Muscle layer of colon (tissue), 2 donors: ENCODE measurements around the gene POGLUT3.

Experiments used
- H3K27ac ChIP-seq: one replicate; pipeline ENCODE4 v1.7.0; 2013; ENCODE audit warnings: low read depth, mild to moderate bottlenecking, low read length, moderate library complexity
- H3K27me3 ChIP-seq, 2 donors: one replicate each; pipeline ENCODE4 v1.7.0; 2013; ENCODE audit warnings: low read length in 2 of 2, mild to moderate bottlenecking in 2 of 2; ENCODE audit not compliant: insufficient read depth in 2 of 2, control insufficient read depth in 1 of 2
- H3K36me3 ChIP-seq: one replicate; pipeline ENCODE4 v1.7.0; 2013; ENCODE audit warnings: mild to moderate bottlenecking, low read length; ENCODE audit not compliant: insufficient read depth
- H3K4me1 ChIP-seq: one replicate; pipeline ENCODE4 v1.7.0; 2013; ENCODE audit warnings: mild to moderate bottlenecking, low read length; ENCODE audit not compliant: insufficient read depth
- H3K4me3 ChIP-seq, 2 donors: one replicate each; pipeline ENCODE4 v1.7.0; 2013; ENCODE audit warnings: low read length in 2 of 2, low read depth in 1 of 2, mild to moderate bottlenecking in 1 of 2, moderate library complexity in 1 of 2
- H3K9ac ChIP-seq: one replicate; pipeline ENCODE4 v1.7.0; 2013; ENCODE audit warnings: low read length
- H3K9me3 ChIP-seq: one replicate; pipeline ENCODE4 v1.7.0; 2013; ENCODE audit warnings: mild to moderate bottlenecking, low read length
- donor health status: abdominal sarcoma.
- donor health status: Adenocarcinoma of cecum.

POGLUT3 gene

GRCh38 chr11:108498046-108498815 lies at the start of gene POGLUT3:
Gene POGLUT3 (minus strand): TSS chr11:108498384. CDS start chr11:108498366, 18 bp downstream.
- Histone ChIP-seq H3K36me3 (no peaks in the 10 kb centered on the region), H3K27me3 (no peaks in the 10 kb centered on the region), H3K4me1 (peaks cover 8% of the 10 kb centered on the region), H3K9me3 (no peaks in the 10 kb centered on the region), H3K27ac (peak within 1 kb of the TSS; percentile 49), H3K9ac (peak within 1 kb of the TSS; percentile 84), H3K4me3 (peak within 1 kb of the TSS; percentile 53 to 64)

- H3K9me3 ChIP-seq, result no peaks in the 10 kb centered on the region
- H3K36me3 ChIP-seq, result no peaks in the 10 kb centered on the region
- no peak overlapping the region for H3K4me3 ChIP-seq
- H3K27ac ChIP-seq, result no peak overlapping the region
- H3K9ac ChIP-seq, result no peak overlapping the region
- H3K27me3 ChIP-seq, result no peaks in the 10 kb centered on the region
- H3K4me1 ChIP-seq, result no peaks in the 10 kb centered on the region
These were observed 47.8 kb upstream of the POGLUT3 start for GRCh38 chr11:108545909-108546501.

- Histone ChIP-seq H3K9ac (no peak overlapping the region), H3K4me1 (no peaks in the 10 kb centered on the region), H3K36me3 (no peaks in the 10 kb centered on the region), H3K9me3 (no peaks in the 10 kb centered on the region), H3K27ac (no peak overlapping the region), H3K27me3 (no peaks in the 10 kb centered on the region), H3K4me3 (no peak overlapping the region)
These were observed 45.3 kb upstream of the POGLUT3 start for GRCh38 chr11:108543316-108543964.

GRCh38 chr11:108541531-108541930 lies 43.3 kb upstream of the POGLUT3 start:
- Histone ChIP-seq H3K27me3 (no peaks in the 10 kb centered on the region), H3K9ac (no peak overlapping the region), H3K9me3 (no peaks in the 10 kb centered on the region), H3K4me3 (no peak overlapping the region), H3K36me3 (no peaks in the 10 kb centered on the region), H3K4me1 (no peaks in the 10 kb centered on the region), H3K27ac (no peak overlapping the region)

- H3K36me3 ChIP-seq, result no peaks in the 10 kb centered on the region
- H3K27ac ChIP-seq, result no peak overlapping the region
- H3K4me3 ChIP-seq, result no peak overlapping the region
- H3K27me3 ChIP-seq, result no peaks in the 10 kb centered on the region
- H3K4me1 ChIP-seq, result no peaks in the 10 kb centered on the region
- H3K9me3 ChIP-seq, result no peaks in the 10 kb centered on the region
- H3K9ac ChIP-seq, result no peak overlapping the region
These were observed 40.3 kb upstream of the POGLUT3 start for GRCh38 chr11:108538502-108538901.

GRCh38 chr11:108538022-108538424 lies 39.8 kb upstream of the POGLUT3 start:
- no peak overlapping the region for H3K9ac ChIP-seq
- no peaks in the 10 kb centered on the region for H3K27me3 ChIP-seq
- H3K27ac ChIP-seq, result no peak overlapping the region
- no peaks in the 10 kb centered on the region for H3K36me3 ChIP-seq
- no peak overlapping the region for H3K4me3 ChIP-seq
- no peaks in the 10 kb centered on the region for H3K4me1 ChIP-seq
- H3K9me3 ChIP-seq, result no peaks in the 10 kb centered on the region

- Histone ChIP-seq H3K36me3 (no peaks in the 10 kb centered on the region), H3K9me3 (no peaks in the 10 kb centered on the region), H3K27me3 (no peaks in the 10 kb centered on the region), H3K4me1 (no peaks in the 10 kb centered on the region), H3K4me3 (no peak overlapping the region), H3K9ac (no peak overlapping the region), H3K27ac (no peak overlapping the region)
These were observed 38.6 kb upstream of the POGLUT3 start for GRCh38 chr11:108536783-108537182.

GRCh38 chr11:108535384-108535955 lies 37.3 kb upstream of the POGLUT3 start:
- Histone ChIP-seq H3K9ac (no peak overlapping the region), H3K36me3 (no peaks in the 10 kb centered on the region), H3K4me3 (no peak overlapping the region), H3K4me1 (no peaks in the 10 kb centered on the region), H3K9me3 (no peaks in the 10 kb centered on the region), H3K27ac (no peak overlapping the region), H3K27me3 (no peaks in the 10 kb centered on the region)

GRCh38 chr11:108534274-108534882 lies 36.2 kb upstream of the POGLUT3 start:
- H3K4me1 ChIP-seq, result no peaks in the 10 kb centered on the region
- H3K9me3 ChIP-seq, result no peaks in the 10 kb centered on the region
- no peak overlapping the region for H3K9ac ChIP-seq
- no peaks in the 10 kb centered on the region for H3K27me3 ChIP-seq
- no peak overlapping the region for H3K27ac ChIP-seq
- H3K36me3 ChIP-seq, result no peaks in the 10 kb centered on the region
- H3K4me3 ChIP-seq, result no peak overlapping the region

GRCh38 chr11:108530426-108530825 lies 32.2 kb upstream of the POGLUT3 start:
- Histone ChIP-seq H3K4me1 (no peaks in the 10 kb centered on the region), H3K36me3 (no peaks in the 10 kb centered on the region), H3K9ac (no peak overlapping the region), H3K4me3 (no peak overlapping the region), H3K27ac (no peak overlapping the region), H3K27me3 (no peaks in the 10 kb centered on the region), H3K9me3 (no peaks in the 10 kb centered on the region)

- no peaks in the 10 kb centered on the region for H3K36me3 ChIP-seq
- H3K9me3 ChIP-seq, result no peaks in the 10 kb centered on the region
- H3K4me1 ChIP-seq, result no peaks in the 10 kb centered on the region
- H3K27ac ChIP-seq, result no peak overlapping the region
- no peaks in the 10 kb centered on the region for H3K27me3 ChIP-seq
- H3K9ac ChIP-seq, result no peak overlapping the region
- H3K4me3 ChIP-seq, result no peak overlapping the region
These were observed 29.2 kb upstream of the POGLUT3 start for GRCh38 chr11:108527382-108527781.
